OCI-LY7 (cell line): ENCODE measurements around the gene PPP6R3.

Source experiments
- CTCF ChIP-seq: fragments of 200-600 bp; sonication (generic); conservative IDR thresholded peaks from 2 replicates; pipeline ENCODE4 v1.5.1; 2014; ENCODE audit warnings: mild to moderate bottlenecking, antibody characterized with exemption, low read length, moderate library complexity, mixed read lengths
- EZH2phosphoT487 ChIP-seq: fragments of 200-600 bp; sonication (generic); IDR thresholded peaks from 2 replicates; pipeline ENCODE4 v1.6.1; 2018; ENCODE audit warnings: low read depth, borderline replicate concordance, mild to moderate bottlenecking, mixed run types, antibody characterized with exemption, low read length, moderate library complexity, mixed read lengths

GRCh38 chr11:68479390-68479789 is 18.8 kb downstream of the PPP6R3 start:
- TF ChIP-seq CTCF (no peak), EZH2phosphoT487 (no peak)
